ENCODE results near the gene OOSP2.
"Not testable (repeated sequence)": the region's sequence is repeated elsewhere in the genome, so short reads cannot be mapped to it uniquely, and the experiment has no call there.

Gene OOSP2, protein sequence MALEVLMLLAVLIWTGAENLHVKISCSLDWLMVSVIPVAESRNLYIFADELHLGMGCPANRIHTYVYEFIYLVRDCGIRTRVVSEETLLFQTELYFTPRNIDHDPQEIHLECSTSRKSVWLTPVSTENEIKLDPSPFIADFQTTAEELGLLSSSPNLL

DNA sequence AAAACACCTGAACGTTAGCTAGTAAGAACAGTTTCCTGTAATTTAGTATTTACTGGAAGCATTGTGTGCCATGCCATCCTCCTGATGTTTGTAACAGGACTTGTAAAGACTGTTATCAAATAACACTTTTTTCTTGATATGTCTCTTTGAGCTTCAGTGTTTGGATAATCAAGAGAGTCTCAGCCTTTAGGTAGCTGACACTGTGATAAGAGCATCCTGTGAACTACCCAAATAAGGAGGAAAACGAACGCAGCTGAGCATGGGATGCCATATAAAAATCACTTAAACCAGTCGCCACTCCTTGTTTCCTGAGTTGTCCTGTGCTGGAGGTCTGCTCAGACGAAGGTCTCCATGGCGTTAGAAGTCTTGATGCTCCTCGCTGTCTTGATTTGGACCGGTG is at the start of gene OOSP2:
TSS of gene OOSP2 (plus strand) at position 301 of the 400 bp plus-strand sequence. CDS start at position 352, 51 bp downstream.
- no peak for DNase-seq

DNA sequence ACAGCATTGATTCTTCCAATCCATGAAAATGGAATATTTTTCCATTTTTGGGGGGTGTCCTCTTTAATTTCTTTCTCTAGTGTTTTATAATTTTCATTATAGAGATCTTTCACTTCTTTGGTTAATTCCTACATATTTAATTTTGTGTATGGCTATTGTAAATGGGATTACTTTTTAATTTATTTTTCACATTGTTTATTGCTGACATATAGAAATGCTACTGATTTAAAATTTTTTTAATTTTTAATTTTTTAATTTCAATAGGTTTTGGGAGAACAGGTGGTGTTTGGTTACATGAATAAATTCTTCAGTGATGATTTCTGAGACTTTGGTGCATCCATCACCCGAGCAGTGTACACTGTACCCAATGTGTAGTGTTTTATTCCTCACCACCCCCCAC is 49.8 kb upstream of the OOSP2 start:
- DNase-seq, result no peak

DNA sequence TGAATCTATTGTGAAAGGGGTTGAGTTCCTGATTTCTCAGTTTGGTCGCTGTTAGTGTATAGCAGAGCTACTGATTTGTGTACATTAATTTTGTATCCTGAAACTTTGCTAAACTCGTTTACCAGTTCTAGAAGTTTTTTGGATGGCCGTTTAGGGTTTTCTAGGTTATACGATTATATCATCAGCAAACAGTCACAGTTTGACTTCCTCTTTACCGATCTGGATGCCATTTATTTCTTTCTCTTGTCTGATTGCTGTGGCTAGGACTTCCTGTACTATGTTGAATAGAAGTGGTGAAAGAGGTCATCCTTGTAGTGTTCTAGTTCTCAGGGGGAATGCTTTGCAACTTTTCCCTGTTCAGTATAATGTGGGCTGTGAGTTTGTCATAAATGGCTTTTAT is 47.8 kb upstream of the OOSP2 start:
- peak; percentile 66 for DNase-seq

DNA sequence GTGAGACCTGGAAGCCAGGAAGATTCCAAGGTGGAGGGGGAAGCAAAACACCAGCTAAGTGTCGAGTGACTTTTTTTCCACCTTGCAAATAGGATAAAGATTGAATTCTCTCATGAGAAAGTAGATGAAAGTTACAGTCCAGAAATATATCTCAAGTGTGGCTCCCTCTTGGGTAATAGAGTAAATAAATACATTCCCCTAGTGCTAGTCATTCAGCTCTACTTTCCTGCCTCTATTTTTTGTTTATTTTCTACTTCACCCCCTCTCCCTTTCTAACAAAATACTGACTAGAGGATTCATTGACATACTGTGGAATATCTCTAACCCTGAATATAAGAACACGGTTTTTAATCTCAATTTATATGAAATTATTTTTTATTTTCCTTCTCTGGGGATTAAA is 42.4 kb upstream of the OOSP2 start:
- no peak for DNase-seq

DNA sequence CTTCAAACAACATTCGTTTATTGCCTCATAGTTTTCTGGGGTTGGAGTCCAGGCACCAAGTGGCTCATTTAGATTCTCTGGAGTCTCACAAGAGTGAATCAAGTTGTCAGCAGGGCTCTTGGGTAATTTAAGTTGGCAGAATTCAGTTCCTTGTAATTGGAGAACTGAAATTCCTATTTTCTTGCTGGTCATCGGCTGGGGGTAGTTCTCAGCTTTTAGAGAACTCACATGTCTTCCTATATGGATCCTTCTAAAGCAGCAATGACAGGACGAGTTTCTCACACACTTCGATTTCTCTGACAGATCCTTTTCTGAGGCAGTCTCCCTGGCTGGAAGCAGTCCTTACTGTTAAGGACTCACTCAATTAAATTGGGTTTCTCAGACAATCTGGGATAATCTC is 40.5 kb upstream of the OOSP2 start:
- no peak for DNase-seq

DNA sequence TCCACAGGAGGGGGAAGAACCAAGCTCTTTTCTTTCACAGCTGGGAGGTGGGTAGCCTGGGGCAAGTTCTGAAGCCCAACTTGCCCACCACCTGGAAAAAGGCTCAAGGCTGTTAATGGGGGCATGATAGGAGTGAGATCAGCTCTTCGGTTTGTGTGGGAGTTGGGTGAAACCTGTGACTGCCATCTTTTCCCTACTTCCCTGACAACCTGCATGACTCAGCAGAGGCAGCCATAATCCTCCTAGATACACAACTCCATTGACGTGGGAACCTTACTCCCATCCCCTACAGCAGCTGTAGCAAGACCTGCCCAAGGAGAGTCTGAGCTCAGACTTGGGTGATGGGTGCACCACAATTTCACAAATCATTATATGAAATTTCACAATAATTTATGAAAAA is 36.5 kb upstream of the OOSP2 start:
- DNase-seq, result no peak

DNA sequence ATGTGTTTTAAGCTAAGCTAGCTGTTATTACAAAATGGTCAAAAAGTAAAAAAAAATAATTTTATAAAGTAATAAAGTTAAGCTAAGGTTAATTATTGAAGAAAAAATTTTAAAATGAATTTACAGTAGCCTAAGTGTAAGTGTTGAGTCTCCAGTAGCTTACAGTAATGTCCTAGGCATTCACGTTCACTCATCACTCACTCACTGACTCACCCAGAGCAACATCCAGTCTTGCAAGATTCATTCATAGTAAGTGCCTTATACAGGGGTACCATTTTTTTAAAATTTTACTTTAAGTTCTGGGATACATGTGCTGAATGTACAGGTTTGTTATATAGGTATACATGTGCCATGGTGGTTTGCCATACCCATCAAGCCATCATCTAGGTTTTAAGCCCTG is 34.8 kb upstream of the OOSP2 start:
- no peak for DNase-seq

DNA sequence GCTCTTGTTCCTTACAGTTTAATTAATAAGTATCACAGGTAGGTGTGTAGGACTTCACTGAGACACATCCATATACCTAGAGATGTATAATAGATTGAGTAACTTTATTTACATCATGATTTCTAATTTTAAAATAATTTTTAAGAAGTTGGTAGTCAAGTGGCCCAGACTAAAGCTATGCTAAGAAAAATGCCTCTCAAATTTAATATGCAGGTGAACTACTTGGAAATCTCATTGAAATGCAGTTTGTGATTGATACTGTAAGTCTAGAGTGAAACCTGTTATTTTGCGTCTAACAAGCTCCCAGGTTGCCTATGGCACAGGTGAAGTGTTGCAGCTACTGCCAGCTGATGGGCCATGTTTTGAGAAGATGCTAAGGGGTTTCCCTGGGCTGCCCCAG is 23.3 kb upstream of the OOSP2 start, which contains the start of gene OOSP4B:
TSS of gene OOSP4B (plus strand) at position 301 of the 400 bp plus-strand sequence.
- DNase-seq, result no peak

DNA sequence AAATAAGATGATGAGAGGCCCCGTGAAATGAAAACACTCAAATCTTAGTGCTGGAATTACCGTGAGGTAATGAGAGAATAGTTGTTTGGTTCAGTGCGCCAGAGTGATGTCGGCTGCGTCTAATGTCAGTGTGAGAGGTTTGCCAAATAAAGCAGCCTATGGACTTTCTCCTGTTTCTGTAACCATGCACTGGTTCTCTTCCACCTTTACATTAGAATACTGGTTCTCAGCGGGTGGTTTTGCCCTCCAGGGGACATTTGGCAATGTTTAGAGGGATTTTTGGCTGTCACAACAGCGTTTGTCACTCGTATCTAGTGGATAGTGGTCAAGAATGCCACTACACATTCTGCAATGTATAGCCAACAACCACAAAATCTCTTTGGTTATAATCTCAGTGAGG is 22.2 kb upstream of the OOSP2 start:
- DNase-seq, result no peak

DNA sequence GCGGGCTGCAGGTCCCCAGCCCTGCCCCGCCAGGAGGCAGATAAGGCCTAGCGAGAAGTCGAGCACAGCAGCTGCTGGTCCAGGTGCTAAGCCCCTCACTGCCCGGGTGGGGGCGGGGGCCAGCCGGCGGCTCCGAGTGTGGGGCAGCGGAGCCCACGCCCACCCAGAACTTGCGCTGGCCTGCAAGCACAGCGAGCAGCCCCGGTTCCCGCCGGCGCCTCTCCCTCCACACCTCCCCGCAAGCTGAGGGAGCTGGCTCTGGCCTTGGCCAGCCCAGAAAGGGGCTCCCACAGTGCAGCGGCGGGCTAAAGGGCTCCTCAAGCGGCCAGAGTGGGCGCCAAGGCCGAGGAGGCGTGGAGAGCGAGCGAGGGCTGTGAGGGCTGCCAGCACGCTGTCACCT is 19.8 kb upstream of the OOSP2 start:
- DNase-seq, result not testable (repeated sequence)

DNA sequence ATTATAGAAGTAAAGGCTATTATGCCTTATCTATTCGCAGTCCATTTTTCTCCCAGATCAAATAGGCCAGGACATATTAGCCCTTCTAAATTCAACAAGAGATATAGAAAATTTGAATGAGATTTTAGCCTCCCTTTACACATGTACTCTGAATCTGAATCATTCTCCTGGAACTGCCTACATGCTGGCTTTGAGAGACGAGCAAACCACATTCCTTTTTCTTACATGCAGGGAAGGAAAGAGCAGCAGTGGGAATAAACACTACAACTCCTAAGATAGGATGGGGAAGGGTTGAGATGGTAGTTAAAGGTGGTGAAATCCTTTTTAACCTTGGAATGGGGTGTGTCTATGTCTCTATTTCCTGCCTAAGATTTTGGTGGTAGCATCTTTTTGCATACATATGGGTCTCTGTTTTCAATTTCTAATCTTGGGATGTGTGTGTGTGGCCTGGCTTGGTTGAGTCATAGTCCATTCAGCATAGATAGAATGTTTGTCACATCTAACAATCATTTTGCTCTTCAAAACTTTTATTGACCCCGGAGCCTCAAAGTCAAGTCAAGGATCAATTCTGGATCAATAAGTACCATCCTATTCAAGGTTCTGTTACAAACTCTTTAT is 11.1 kb upstream of the OOSP2 start:
- no peak for DNase-seq

DNA sequence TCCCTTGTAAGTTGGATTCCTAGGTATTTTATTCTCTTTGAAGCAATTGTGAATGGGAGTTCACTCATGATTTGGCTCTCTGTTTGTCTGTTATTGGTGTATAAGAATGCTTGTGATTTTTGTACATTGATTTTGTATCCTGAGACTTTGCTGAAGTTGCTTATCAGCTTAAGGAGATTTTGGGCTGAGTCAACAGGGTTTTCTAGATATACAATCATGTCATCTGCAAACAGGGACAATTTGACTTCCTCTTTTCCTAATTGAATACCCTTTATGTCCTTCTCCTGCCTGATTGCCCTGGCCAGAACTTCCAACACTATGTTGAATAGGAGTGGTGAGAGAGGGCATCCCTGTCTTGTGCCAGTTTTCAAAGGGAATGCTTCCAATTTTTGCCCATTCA is 10.2 kb downstream of the OOSP2 start:
- not testable (repeated sequence) for DNase-seq

DNA sequence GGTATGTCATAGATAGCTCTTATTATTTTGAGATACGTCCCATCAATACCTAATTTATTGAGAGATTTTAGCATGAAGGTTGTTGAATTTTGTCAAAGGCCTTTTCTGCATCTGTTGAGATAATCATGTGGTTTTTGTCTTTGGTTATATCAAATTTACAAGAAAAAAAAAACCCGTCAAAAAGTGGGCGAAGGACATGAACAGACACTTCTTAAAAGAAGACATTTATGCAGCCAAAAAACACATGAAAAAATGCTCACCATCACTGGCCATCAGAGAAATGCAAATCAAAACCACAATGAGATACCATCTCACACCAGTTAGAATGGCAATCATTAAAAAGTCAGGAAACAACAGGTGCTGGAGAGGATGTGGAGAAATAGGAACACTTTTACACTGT is 10.6 kb downstream of the OOSP2 start:
- not testable (repeated sequence) for DNase-seq

DNA sequence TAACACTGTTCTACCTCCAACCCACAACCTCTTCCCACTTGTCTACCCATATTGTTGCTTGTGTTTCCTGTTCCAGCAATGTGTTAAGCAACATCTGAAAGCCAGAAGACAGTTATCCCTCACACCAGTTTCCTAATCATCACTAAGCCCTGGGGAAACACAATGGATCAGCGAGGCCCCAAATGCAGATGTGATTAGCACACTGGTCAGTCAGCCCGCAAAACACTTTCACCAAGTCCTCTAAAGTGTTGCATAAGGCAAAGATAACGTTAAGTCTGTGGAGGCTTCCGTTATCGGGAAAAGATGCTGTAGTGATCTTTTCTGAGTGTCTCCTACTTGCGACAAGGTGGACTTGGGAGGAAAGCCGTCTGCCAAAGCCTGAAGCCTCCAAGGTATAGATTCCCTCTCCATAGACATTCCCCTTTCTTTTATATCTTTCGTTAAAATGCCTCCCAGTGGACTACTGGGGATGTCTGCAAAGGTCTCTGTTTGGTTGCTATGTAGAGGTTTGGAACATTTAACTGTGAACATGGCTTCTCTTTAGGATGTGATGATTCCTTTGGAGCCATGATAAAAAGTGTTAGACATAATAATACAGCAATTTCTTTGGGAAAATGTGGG is 16.2 kb downstream of the OOSP2 start, which contains the start of gene MS4A3:
TSS of gene MS4A3 (plus strand) at position 317 of the 621 bp plus-strand sequence. CDS start 4,496 bp downstream, outside the sequence.
- peak; percentile 95 for DNase-seq

DNA sequence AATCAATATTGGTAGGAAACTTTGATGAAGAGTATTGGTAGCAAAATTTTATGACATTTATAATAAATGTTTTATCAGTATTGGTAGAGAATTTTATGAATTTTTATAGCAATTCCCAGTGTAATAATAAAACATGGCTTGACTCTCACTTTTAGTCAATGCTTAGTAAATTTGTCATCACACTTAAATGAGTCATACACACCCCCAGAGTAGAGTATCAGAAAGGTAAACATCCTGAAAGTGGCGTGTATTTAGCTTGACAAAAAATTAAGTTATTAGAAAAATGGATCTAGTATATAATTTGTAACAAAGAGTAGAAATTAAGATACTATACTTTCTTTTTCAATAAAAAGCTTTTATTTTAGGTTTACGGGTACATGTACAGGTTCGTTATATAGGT is 18.8 kb downstream of the OOSP2 start:
- DNase-seq, result no peak

DNA sequence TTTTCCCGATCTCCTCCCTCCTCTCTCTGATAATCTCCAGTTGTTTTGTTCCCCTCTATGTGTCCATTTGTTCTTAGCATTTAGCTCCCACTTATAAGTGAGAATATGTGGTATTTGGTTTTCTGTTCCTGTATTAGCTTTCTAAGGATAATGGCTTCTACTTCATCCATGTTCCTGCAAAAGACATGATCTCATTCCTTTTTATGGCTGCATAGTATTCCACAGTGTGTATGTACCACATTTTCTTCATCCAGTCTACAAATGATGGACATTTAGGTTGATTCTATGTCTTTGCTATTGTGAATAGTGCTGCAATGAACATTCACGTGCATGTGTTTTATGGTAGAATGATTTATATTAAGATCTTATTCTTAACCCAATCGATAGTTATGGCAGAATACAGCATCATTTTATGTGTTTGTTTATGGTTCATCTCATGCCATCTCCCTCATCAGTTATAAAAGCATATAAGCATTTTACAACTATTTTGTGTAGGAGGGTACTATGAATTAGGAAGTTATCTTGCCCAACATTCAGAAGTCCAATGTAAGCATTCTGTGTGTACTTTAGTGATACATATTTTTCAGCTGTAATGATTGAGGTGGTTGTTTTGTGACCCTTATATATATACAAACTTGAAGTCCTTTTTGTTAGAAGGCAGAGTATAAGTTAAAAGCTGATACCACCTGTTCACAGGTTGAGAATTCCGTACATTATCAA is 19.5 kb downstream of the OOSP2 start:
- DNase-seq, result no peak

DNA sequence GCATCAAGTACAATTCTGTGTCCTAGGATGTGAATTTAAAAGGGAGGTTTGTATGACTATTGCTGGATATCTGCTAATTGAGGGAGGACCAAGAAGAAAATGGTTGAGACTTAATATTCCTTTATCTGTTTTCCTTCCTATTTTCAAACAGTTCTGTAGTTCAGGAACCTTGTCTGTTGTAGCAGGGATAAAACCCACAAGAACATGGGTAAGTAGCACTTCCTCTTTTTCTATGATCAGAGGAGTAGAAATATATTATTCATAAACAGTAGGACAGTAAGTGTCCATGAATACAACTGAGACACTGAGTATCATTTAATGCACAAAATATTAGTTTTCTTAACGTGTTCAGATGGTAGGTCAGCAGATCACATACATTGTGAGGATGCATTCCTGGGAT is 23.9 kb downstream of the OOSP2 start:
- DNase-seq, result peak; percentile 61

DNA sequence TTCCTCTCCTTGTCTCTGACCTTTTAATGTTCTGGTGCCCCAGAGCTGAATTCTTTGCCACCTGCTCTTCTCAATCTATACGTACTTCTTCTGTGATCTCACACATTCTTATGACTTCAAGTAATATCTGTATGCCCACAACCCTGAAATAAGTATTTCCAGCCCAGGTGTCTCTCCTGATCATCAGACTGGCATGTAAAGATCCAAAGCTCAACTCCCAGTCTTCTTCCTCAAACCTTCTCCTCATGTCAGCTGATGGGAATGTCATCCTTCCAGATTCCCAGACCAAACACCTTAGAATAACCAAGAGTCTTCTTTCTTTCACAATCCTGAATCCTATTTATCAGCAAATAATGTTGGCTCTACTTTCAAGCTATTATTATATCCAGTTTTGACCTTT is 25.6 kb downstream of the OOSP2 start:
- no peak for DNase-seq

DNA sequence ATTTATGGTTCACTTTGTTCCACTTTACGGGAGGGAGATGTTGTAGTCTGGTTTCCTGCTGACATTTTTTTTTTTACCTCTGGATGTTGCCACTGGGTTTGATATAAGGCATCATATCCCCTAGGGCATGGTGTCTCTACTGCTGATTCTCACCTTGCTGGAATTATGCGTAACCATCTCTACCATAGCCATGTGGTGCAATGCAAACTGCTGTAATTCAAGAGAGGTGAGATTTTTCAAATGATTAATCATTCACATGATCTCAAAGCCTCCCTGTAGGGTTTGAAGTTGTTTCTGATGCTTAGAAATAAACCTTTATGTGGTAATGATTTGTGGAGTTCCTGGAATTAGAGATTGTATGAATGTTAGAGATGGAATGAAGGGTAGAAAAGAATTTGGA is 29.2 kb downstream of the OOSP2 start:
- DNase-seq, result no peak

DNA sequence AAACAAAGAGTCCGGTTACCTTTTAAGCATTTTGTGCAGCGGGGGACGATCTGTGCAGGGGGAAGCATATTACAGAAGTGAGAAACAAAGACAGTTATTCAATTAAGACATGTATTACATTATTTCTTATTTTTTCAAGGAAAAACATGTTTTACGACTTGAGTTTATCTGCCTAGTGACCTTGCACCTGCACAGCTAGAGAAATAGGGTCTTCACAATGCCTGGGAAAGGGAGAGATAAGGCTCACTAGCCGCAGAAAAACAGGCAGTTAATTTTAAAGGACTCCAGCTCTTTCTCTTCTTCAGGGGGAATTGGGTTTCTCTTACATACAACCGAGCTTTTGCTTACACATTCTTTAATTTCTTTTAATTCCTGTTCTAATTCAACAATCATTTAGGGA is 31.4 kb downstream of the OOSP2 start:
- DNase-seq, result not testable (repeated sequence)

DNA sequence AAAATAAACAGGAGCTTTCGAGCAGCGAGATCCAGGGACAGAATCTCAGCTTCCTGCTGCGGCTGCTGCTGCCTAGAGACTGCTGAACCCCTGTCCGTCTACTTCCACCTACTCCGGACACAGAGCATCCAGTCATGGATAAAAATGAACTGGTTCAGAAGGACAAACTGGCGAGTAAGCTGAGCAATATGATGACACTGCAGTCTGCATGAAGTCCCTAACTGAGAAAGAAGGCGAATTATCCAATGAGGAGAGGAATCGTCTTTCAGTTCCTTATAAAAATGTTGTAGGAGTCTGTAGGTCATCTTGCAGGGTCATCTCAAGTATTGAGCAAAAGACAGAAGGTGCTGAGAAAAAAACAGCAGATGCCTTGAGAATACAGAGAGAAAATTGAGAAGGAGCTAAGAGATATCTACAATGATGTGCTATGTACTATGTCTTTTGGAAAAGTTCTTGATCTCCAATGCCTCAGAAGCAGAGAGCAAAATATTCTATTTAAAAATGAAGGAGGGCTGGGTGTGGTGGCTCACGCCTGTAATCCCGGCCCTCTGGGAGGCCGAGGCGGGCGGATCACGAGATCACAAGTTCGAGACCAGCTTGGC is 37.1 kb downstream of the OOSP2 start:
- no peak for DNase-seq

DNA sequence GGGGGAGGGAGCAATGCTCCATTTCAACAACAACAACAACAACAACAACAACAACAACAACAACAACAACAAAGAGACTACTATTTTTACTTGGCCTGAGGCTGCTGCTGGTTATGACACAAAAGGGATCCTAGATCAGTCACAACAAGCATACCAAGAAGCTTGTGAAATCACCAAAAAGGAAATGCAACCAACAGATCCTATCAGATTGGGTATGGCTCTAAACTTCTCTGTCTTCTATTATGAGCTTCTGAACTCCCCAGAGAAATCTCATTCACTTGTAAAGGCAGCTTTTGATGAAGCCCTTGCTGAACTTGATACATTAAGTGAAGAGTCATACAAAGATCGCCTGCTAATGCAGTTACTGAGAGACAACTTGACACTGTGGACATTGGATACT is 37.8 kb downstream of the OOSP2 start:
- DNase-seq, result peak; percentile 59

DNA sequence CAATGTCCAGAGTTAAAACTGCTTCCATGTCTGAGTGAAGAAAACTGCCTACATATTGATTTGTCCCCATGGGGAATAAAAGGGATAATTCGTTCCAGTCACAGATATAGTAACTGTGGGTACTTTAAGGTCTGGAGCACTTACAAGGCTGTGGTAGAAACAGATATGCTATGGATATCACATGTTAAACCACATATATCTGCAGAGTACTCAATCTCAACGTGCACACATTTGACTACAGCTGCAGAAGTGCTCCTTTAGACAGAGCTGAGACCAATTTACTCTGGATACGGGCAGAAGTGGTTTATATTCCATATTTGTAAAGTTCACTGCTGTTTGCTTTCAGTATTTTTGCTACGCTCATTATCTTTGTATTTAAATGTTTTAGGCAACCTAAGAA is 38.5 kb downstream of the OOSP2 start:
- DNase-seq, result no peak

Data from GF-D8 (cell line).